K562 (cell line): ENCODE results near the gene SIRT7. TPM values are rescaled to one million over a fixed set of nuclear protein-coding genes. Genes with fewer than 3 reads are reported as not detected.

Experiments used
- ATAC-seq: fragments of 200-7000 bp; cut with Tn5 transposase; 3 replicates; pipeline ENCODE4 v1.9.1; 2020; ENCODE audit warnings: moderate library complexity
- BruUV-seq: library from RNA; stranded (reverse); fragments of 400-500 nt; replicated peaks from 2 replicates; lab custom pipeline; 2021; lab: Mats Ljungman, UMichigan
- CTCF ChIA-PET: fragments of 300-600 bp; formaldehyde crosslinking; extraction: SDS; loops from one replicate; lab custom pipeline; 2021; ENCODE audit warnings: low intra/inter-chr PET ratio; lab: Yijun Ruan, JAX
- POLR2A ChIA-PET: fragments of 300-600, 350-650 bp; sonication (Branson Sonifier 250); formaldehyde crosslinking; extraction: SDS; loops from one replicate; lab custom pipeline; 2021; ENCODE audit warnings: antibody characterized with exemption, inconsistent platforms; lab: Yijun Ruan, JAX
- DNase-seq, 4 experiments: peaks; one replicate each; pipeline versions ENCODE4 v3.0.0 to v3.0.0-alpha.2; 2011 to 2018; ENCODE audit warnings: low spot score in 3 of 4, mixed read lengths in 3 of 4; ENCODE audit errors: extremely low read depth in 1 of 4
- FAIRE-seq: peaks from 2 replicates; lab custom pipeline; 2011; peaks lifted over from hg19 to GRCh38; lab: Jason Lieb, UNC
- H2AFZ ChIP-seq: 2 replicates; pipeline ENCODE4 v1.6.0; 2011; ENCODE audit warnings: low read depth, low read length, control low read depth, inconsistent platforms
- H3K27ac ChIP-seq: fragments of 200-600 bp; 3 replicates; pipeline ENCODE4 v1.8.0; 2011; ENCODE audit warnings: low read depth, mild to moderate bottlenecking, control low read depth, inconsistent platforms, low read length, moderate library complexity, mixed read lengths; ENCODE audit errors: extremely low read depth
- H3K27me3 ChIP-seq, 2 experiments: fragments of 300-600 bp in 1 of 2; 2 replicates in 1 of 2; 3 replicates in 1 of 2; pipeline versions ENCODE4 v1.6.0 to v1.8.0; 2011; ENCODE audit warnings: inconsistent platforms in 2 of 2, low read length in 2 of 2, mild to moderate bottlenecking in 1 of 2, mixed read lengths in 1 of 2, moderate library complexity in 1 of 2; ENCODE audit not compliant: control insufficient read depth in 2 of 2, insufficient read depth in 2 of 2
- H3K36me3 ChIP-seq: fragments of 300-600 bp; 3 replicates; pipeline ENCODE4 v1.8.0; 2011; ENCODE audit warnings: mild to moderate bottlenecking, low read length, inconsistent platforms; ENCODE audit not compliant: control insufficient read depth, insufficient read depth
- H3K4me1 ChIP-seq, 2 experiments: fragments of 200-600 bp in 1 of 2; replicated peaks in 1 of 2; 2 replicates in 1 of 2; 3 replicates in 1 of 2; pipeline versions ENCODE4 v1.5.1 to v1.8.0; 2011; ENCODE audit warnings: inconsistent platforms in 2 of 2, low read length in 2 of 2, mild to moderate bottlenecking in 1 of 2, mixed read lengths in 1 of 2, moderate library complexity in 1 of 2; ENCODE audit not compliant: control insufficient read depth in 2 of 2, insufficient read depth in 2 of 2
- H3K4me2 ChIP-seq: 2 replicates; pipeline ENCODE4 v1.6.1; 2011; ENCODE audit warnings: low read length, control low read depth, inconsistent platforms, mixed read lengths; ENCODE audit not compliant: insufficient read depth
- H3K4me3 ChIP-seq: fragments of 200-600 bp; sonication (generic), shearing (Covaris generic); 2 replicates; pipeline ENCODE4 v1.5.1; 2016; ENCODE audit warnings: control low read depth, inconsistent platforms
- H3K79me2 ChIP-seq: fragments of 200-600 bp; 3 replicates; pipeline ENCODE4 v1.8.0; 2011; ENCODE audit warnings: low read length, inconsistent platforms; ENCODE audit not compliant: control insufficient read depth, insufficient read depth
- H3K9ac ChIP-seq, 2 experiments: 2 replicates each; pipeline versions ENCODE4 v1.6.0 to v1.6.1; 2011; ENCODE audit warnings: low read depth in 2 of 2, low read length in 2 of 2, control low read depth in 1 of 2, inconsistent platforms in 1 of 2, mild to moderate bottlenecking in 1 of 2, mixed read lengths in 1 of 2; ENCODE audit not compliant: insufficient read depth in 1 of 2
- H3K9me1 ChIP-seq: one replicate; pipeline ENCODE4 v1.6.0; 2011; ENCODE audit warnings: inconsistent platforms, mild to moderate bottlenecking, low read length, moderate library complexity; ENCODE audit not compliant: control insufficient read depth, insufficient read depth
- H3K9me3 ChIP-seq: replicated peaks from 2 replicates; pipeline ENCODE4 v1.5.1; 2011; ENCODE audit warnings: low read depth, low read length, inconsistent platforms; ENCODE audit not compliant: control insufficient read depth, insufficient read depth
- H4K20me1 ChIP-seq: replicated peaks from 2 replicates; pipeline ENCODE4 v1.6.1; 2011; ENCODE audit warnings: low read length, inconsistent platforms, mixed read lengths; ENCODE audit not compliant: control insufficient read depth, insufficient read depth
- MEIS2 ChIP-seq: fragments of 450-650 bp; IDR thresholded peaks from 2 replicates; pipeline ENCODE4 v1.6.1; 2014; ENCODE audit warnings: mild to moderate bottlenecking; ENCODE audit not compliant: partially characterized antibody
- MTA1 ChIP-seq: fragments of 450-650 bp; IDR thresholded peaks from 2 replicates; pipeline ENCODE4 v1.6.1; 2017; ENCODE audit warnings: borderline replicate concordance
- PCBP1 ChIP-seq: fragments of 200-400 bp; formaldehyde crosslinking; IDR thresholded peaks from 2 replicates; pipeline ENCODE4 v1.6.1; 2018; ENCODE audit warnings: mild to moderate bottlenecking, low read depth, low read length; ENCODE audit not compliant: poor library complexity, severe bottlenecking
- PPARD ChIP-seq: fragments of 250-450 bp; sonication (Bioruptor Pico); IDR thresholded peaks from 2 replicates; pipeline ENCODE4 v1.8.0; 2022; ENCODE audit warnings: inconsistent platforms, mild to moderate bottlenecking, moderate library complexity
- PYGO2 ChIP-seq: fragments of 450-650 bp; IDR thresholded peaks from 2 replicates; pipeline ENCODE4 v1.6.1; 2016; ENCODE audit warnings: mild to moderate bottlenecking, missing genetic modification characterization, moderate library complexity, missing compliant biosample characterization
- SUPT5H ChIP-seq: fragments of 450-650 bp; IDR thresholded peaks from 2 replicates; pipeline ENCODE4 v1.6.1; 2016
- TCF7 ChIP-seq: sonication (generic); IDR thresholded peaks from 2 replicates; pipeline ENCODE4 v1.6.1; 2016; ENCODE audit warnings: antibody characterized with exemption, borderline replicate concordance
- ZNF282 ChIP-seq: sonication (generic); formaldehyde crosslinking; IDR thresholded peaks from 2 replicates; pipeline ENCODE4 v1.8.1; 2023; ENCODE audit warnings: missing genetic modification reagents
- whole genome bisulfite sequencing: fragments of 100-300 bp; shearing (Covaris generic); methylation state at CpG from one replicate; pipeline ENCODE4 v1.1.6; 2016; ENCODE audit warnings: low coverage, mixed read lengths; ENCODE audit not compliant: insufficient coverage; ENCODE audit errors: missing lambda C conversion rate; 5-methylcytosine and 5-hydroxymethylcytosine counted together
- in situ Hi-C: fragments of 300-500 bp; cut with MboI; formaldehyde crosslinking; loops from 4 replicates; pipeline ENCODE4 v1.15.0; 2018; ENCODE audit warnings: inconsistent platforms, mixed read lengths
- intact Hi-C: fragments of 100-400 bp; cut with micrococcal nuclease; formaldehyde crosslinking; loops from 2 replicates; pipeline ENCODE4 v1.14.2; 2022
- polyA plus RNA-seq, 8 experiments: library from polyadenylated mRNA; depleted of rRNA in 4 of 8; stranded (reverse) in 5 of 8; unstranded in 3 of 8; fragments of >200 nt; fragmentation: Nextera tagmentation in 2 of 8; fragmentation: Illumina TruSeq in 1 of 8; extraction: Ambion mirVana in 2 of 8; extraction: Trizol in 1 of 8; gene quantifications; 2 replicates each; pipeline versions ENCODE4 v1.2.1 to v1.2.3, GENCODE V29; 2011 to 2014; ENCODE audit warnings: inconsistent platforms in 1 of 8, missing spikeins in 1 of 8
- total RNA-seq, 7 experiments: library from RNA; depleted of rRNA in 6 of 7; stranded (reverse); fragments of >200 nt in 6 of 7; fragmentation: Illumina TruSeq in 2 of 7; extraction: Trizol in 2 of 7; gene quantifications; 2 replicates each; pipeline versions ENCODE4 v1.2.1 to v1.2.3, GENCODE V29; 2011 to 2021; ENCODE audit warnings: low replicate concordance in 1 of 7
- TF ChIP-seq, protein P1 (sequence below): sonication (generic); formaldehyde crosslinking; IDR thresholded peaks from 2 replicates; pipeline ENCODE4 v1.8.1; 2023; ENCODE audit warnings: mild to moderate bottlenecking, missing genetic modification reagents

Gene SIRT7
- total and polyA plus RNA-seq, 9 of the 15 experiments (the other 6 are each of a cell fraction or from before 2014, with no cell fraction given): 1.6 to 54.8 (median 20.3) TPM

DNA sequence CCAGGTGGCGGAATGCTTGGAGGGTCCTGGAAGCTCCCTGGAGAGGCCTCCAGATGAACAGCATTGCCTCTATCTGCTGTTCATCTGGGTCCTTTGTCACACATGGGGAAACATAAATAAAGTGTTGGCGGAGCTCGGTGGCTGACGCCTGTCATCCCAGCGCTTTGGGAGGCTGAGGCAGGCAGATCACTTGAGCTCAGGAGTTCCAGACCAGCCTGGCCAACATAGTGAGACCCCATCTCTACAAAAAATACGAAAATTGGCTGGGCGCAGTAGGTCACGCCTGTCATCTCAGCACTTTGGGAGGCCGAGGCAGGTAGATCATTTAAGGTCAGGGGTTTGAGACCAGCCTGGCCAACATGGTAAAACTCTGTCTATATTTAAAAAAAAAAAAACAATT lies 26.9 kb upstream of the SIRT7 start (continued):
- TF ChIP-seq, protein P1, sequence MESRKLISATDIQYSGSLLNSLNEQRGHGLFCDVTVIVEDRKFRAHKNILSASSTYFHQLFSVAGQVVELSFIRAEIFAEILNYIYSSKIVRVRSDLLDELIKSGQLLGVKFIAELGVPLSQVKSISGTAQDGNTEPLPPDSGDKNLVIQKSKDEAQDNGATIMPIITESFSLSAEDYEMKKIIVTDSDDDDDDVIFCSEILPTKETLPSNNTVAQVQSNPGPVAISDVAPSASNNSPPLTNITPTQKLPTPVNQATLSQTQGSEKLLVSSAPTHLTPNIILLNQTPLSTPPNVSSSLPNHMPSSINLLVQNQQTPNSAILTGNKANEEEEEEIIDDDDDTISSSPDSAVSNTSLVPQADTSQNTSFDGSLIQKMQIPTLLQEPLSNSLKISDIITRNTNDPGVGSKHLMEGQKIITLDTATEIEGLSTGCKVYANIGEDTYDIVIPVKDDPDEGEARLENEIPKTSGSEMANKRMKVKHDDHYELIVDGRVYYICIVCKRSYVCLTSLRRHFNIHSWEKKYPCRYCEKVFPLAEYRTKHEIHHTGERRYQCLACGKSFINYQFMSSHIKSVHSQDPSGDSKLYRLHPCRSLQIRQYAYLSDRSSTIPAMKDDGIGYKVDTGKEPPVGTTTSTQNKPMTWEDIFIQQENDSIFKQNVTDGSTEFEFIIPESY: 0 out of 2 replicates have a peak, but pooled peaks have one; percentile 35
- TF ChIP-seq PYGO2: no peak
- TF ChIP-seq MEIS2: peak; percentile 17
- no peak for TF ChIP-seq ZNF282 (CRISPR knock-in tag)
- no peak for TF ChIP-seq PPARD
- no peak for TF ChIP-seq MTA1

DNA sequence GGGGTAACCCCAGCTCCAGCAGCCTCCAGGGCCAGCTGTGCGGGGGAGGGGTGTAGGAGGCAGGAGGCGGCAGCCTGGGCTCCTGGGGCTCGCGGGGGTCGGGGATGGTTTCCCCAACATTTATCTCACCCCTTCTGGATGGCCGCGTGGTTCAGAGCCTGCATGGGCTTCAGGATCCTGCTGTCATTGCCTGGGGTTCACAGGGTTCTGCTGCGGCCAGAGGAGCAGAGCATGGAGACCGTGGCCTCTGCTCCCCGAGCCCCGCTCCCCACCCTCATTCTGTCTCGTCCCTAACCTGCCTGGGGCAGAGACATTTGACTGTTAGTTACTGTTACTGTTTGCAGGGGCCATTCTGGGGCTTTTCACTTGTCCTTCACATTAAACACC lies 24.2 kb upstream of the SIRT7 start:
- no peak for TF ChIP-seq SUPT5H
- peak; percentile 29 for TF ChIP-seq PCBP1
- TF ChIP-seq TCF7: no peak
- no peak for DNase-seq
- peaks cover 0 to 46% of the 10 kb centered on the region in 2 experiments; a peak in 3 of 5 replicates for H3K4me1 ChIP-seq
- CTCF ChIA-PET: no interaction called here
- peak overlapping the region; percentile 55 for H2AFZ ChIP-seq
- 53% methylated on average over 7 of the region's 12 CpGs for WGBS
- ATAC-seq: no peak
- FAIRE-seq: no peak
- no peak overlapping the region for H3K27ac ChIP-seq
- H3K27me3 ChIP-seq: no peaks in the 10 kb centered on the region
- no peaks in the 10 kb centered on the region for H3K36me3 ChIP-seq
- in situ Hi-C loops (no loop called here), intact Hi-C loops (no loop called here)
- H4K20me1 ChIP-seq: no peaks in the 10 kb centered on the region
- H3K4me3 ChIP-seq: no peak overlapping the region
- no peaks in the 10 kb centered on the region for H3K9me1 ChIP-seq
- peak overlapping the region in 1 of 2 experiments; percentile 55; a peak in 1 of 4 replicates for H3K9ac ChIP-seq
- H3K4me2 ChIP-seq: no peak overlapping the region
- no peaks in the 10 kb centered on the region for H3K9me3 ChIP-seq
- H3K79me2 ChIP-seq: no peaks in the 10 kb centered on the region; the same call in 2 of the 3 replicates
- no TSS peak for BruUV-seq
- POLR2A ChIA-PET: interaction anchor here (0.6 to 1.3 kb wide), 3 partner anchors 13 to 93 kb away, joined by 3 to 8 read pairs (median 5); no protein-coding TSS in a partner anchor
